OCI-LY7 (cell line): ENCODE results near the gene FANCB. TPM values are rescaled to one million over a fixed set of nuclear protein-coding genes. Genes with fewer than 3 reads are reported as not detected.

Source experiments
- BruUV-seq: library from RNA; stranded (reverse); fragments of 400-500 nt; replicated peaks from 2 replicates; lab custom pipeline; 2021; lab: Mats Ljungman, UMichigan
- CTCF ChIA-PET: fragments of 300-600 bp; sonication (Branson Sonifier 250); formaldehyde crosslinking; loops from one replicate; lab custom pipeline; 2022; ENCODE audit warnings: antibody characterized with exemption; ENCODE audit not compliant: unreplicated experiment; lab: Charles Lee
- POLR2A ChIA-PET: fragments of 300-600 bp; sonication (Branson Sonifier 250); formaldehyde crosslinking; loops from one replicate; lab custom pipeline; 2022; ENCODE audit warnings: antibody characterized with exemption; lab: Charles Lee
- DNase-seq: peaks from one replicate; pipeline ENCODE4 v3.0.0-alpha.2; 2015; ENCODE audit warnings: low spot score
- H2AFZ ChIP-seq: fragments of 200-600 bp; sonication (generic), shearing (Covaris generic); 2 replicates; pipeline ENCODE4 v1.6.1; 2014; ENCODE audit warnings: mild to moderate bottlenecking, antibody characterized with exemption, low read length, moderate library complexity
- H3K27ac ChIP-seq: fragments of 200-600 bp; sonication (generic); 2 replicates; pipeline ENCODE4 v1.5.1; 2014; ENCODE audit warnings: mixed run types, low read depth, mild to moderate bottlenecking, moderate library complexity, low read length, inconsistent platforms; ENCODE audit not compliant: poor library complexity, severe bottlenecking
- H3K36me3 ChIP-seq: fragments of 200-600 bp; sonication (generic); 2 replicates; pipeline ENCODE4 v1.6.1; 2014; ENCODE audit warnings: mild to moderate bottlenecking, antibody characterized with exemption, low read length, moderate library complexity, mixed read lengths; ENCODE audit not compliant: insufficient read depth
- H3K4me1 ChIP-seq: fragments of 200-600 bp; sonication (generic); 2 replicates; pipeline ENCODE4 v1.5.1; 2014; ENCODE audit warnings: mild to moderate bottlenecking, low read length; ENCODE audit not compliant: insufficient read depth, poor library complexity, severe bottlenecking
- H3K4me2 ChIP-seq: fragments of 200-600 bp; sonication (generic); 2 replicates; pipeline ENCODE4 v1.6.1; 2014; ENCODE audit warnings: mild to moderate bottlenecking, low read length
- H3K4me3 ChIP-seq: fragments of 200-600 bp; sonication (generic); 2 replicates; pipeline ENCODE4 v1.5.1; 2014; ENCODE audit warnings: mild to moderate bottlenecking, low read depth, low read length; ENCODE audit not compliant: poor library complexity, severe bottlenecking
- H3K79me2 ChIP-seq: fragments of 200-600 bp; sonication (generic); 2 replicates; pipeline ENCODE4 v1.6.1; 2016; ENCODE audit warnings: low read depth, mild to moderate bottlenecking, low read length, moderate library complexity, mixed read lengths; ENCODE audit not compliant: insufficient read depth
- H3K9me2 ChIP-seq: fragments of 200-600 bp; sonication (generic); 2 replicates; pipeline ENCODE4 v1.6.1; 2016; ENCODE audit warnings: mild to moderate bottlenecking, low read length, mixed read lengths; ENCODE audit not compliant: insufficient read depth
- H3K9me3 ChIP-seq: fragments of 200-600 bp; sonication (generic); 2 replicates; pipeline ENCODE4 v1.6.1; 2014; ENCODE audit warnings: mild to moderate bottlenecking, mixed run types, low read length, mixed read lengths
- H4K20me1 ChIP-seq: fragments of 200-600 bp; sonication (generic); 2 replicates; pipeline ENCODE4 v1.6.1; 2014; ENCODE audit warnings: mild to moderate bottlenecking, antibody characterized with exemption, low read length, moderate library complexity, mixed read lengths; ENCODE audit not compliant: insufficient read depth
- EZH2phosphoT487 ChIP-seq: fragments of 200-600 bp; sonication (generic); IDR thresholded peaks from 2 replicates; pipeline ENCODE4 v1.6.1; 2018; ENCODE audit warnings: low read depth, borderline replicate concordance, mild to moderate bottlenecking, mixed run types, antibody characterized with exemption, low read length, moderate library complexity, mixed read lengths
- intact Hi-C: fragments of 100-400 bp; cut with micrococcal nuclease; formaldehyde crosslinking; loops from one replicate; pipeline ENCODE4 v1.10.0; 2022; ENCODE audit not compliant: unreplicated experiment
- total RNA-seq, 2 experiments: library from RNA; depleted of rRNA in 1 of 2; stranded (reverse); fragments of >200 nt in 1 of 2; shearing (Covaris generic) in 1 of 2; gene quantifications; 2 replicates each; pipeline ENCODE4 v1.2.3, GENCODE V29; 2014 to 2022
- TF ChIP-seq, protein P1 (sequence below): fragments of 200-600 bp; sonication (generic); conservative IDR thresholded peaks from 2 replicates; pipeline ENCODE4 v1.5.1; 2014; ENCODE audit warnings: mild to moderate bottlenecking, antibody characterized with exemption, low read length, moderate library complexity, mixed read lengths

FANCB gene
- total RNA-seq, 2 experiments from 2014 or later, result 15.2 to 23.7 TPM

DNA sequence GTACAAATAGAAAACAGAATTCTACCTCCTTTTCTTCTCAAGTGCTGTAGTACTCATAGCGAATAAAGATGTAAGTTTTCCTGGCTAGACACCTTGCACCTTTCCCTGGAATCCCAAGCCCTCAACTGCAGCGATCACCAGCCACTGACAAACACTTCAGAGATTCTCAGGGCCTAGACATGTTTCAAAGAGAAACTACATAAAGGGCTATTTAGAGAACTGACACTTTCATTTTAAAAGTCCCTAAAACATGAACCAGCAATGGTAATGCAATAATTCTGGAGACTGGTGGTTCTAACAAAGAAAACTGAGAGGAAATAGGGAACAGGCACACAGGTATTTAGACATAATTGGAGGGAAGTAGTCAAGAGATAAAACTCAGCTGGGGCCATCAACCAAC, 35.7 kb downstream of the FANCB start:
- no peak for DNase-seq
- Histone ChIP-seq H3K4me1 (no peaks in the 10 kb centered on the region), H3K4me3 (no peak overlapping the region), H3K4me2 (no peak overlapping the region), H2AFZ (no peak overlapping the region), H3K79me2 (no peaks in the 10 kb centered on the region), H3K36me3 (peaks cover 62% of the 10 kb centered on the region), H4K20me1 (no peaks in the 10 kb centered on the region), H3K27ac (no peak overlapping the region), H3K9me3 (no peaks in the 10 kb centered on the region), H3K9me2 (no peaks in the 10 kb centered on the region)
- ChIA-PET CTCF (no interaction called here), POLR2A (no interaction called here)
- BruUV-seq, result no TSS peak
- intact Hi-C loops, result no loop called here
- TF ChIP-seq, protein P1, sequence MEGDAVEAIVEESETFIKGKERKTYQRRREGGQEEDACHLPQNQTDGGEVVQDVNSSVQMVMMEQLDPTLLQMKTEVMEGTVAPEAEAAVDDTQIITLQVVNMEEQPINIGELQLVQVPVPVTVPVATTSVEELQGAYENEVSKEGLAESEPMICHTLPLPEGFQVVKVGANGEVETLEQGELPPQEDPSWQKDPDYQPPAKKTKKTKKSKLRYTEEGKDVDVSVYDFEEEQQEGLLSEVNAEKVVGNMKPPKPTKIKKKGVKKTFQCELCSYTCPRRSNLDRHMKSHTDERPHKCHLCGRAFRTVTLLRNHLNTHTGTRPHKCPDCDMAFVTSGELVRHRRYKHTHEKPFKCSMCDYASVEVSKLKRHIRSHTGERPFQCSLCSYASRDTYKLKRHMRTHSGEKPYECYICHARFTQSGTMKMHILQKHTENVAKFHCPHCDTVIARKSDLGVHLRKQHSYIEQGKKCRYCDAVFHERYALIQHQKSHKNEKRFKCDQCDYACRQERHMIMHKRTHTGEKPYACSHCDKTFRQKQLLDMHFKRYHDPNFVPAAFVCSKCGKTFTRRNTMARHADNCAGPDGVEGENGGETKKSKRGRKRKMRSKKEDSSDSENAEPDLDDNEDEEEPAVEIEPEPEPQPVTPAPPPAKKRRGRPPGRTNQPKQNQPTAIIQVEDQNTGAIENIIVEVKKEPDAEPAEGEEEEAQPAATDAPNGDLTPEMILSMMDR, result no peak
- no peak for TF ChIP-seq EZH2phosphoT487

DNA sequence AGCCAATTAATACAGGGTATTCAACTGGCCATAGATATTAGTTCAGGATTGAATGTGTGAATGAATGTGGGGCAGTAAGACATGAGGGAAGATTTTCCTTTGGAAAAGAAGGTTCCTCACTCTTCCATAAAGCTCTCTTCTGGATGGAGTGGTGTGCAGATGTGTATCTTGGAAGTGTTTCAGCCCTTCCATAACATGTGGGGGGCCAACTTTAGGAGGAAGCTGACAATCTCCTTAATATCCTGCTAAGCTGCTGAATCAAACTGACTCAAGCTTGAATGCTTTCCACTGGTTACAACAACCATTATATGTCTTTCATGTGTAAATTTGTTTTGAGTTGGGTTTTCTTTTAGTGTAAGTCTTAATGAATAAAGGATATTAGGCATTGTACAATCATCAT, 40.3 kb downstream of the FANCB start:
- no TSS peak for BruUV-seq
- H3K9me2 ChIP-seq, result no peaks in the 10 kb centered on the region
- no peaks in the 10 kb centered on the region for H4K20me1 ChIP-seq
- no peak for TF ChIP-seq EZH2phosphoT487
- TF ChIP-seq, protein P1, result no peak
- intact Hi-C loops, result no loop called here
- no peaks in the 10 kb centered on the region for H3K79me2 ChIP-seq
- H3K4me1 ChIP-seq, result no peaks in the 10 kb centered on the region
- H2AFZ ChIP-seq, result no peak overlapping the region
- no peak overlapping the region for H3K4me3 ChIP-seq
- POLR2A ChIA-PET, result interaction anchor here (0.6 kb wide), 1 partner anchor 62 kb away, joined by 5 read pairs; no protein-coding TSS in a partner anchor
- H3K4me2 ChIP-seq, result no peak overlapping the region
- no peak for DNase-seq
- CTCF ChIA-PET, result no interaction called here
- peaks cover 31% of the 10 kb centered on the region for H3K36me3 ChIP-seq
- H3K9me3 ChIP-seq, result no peaks in the 10 kb centered on the region
- no peak overlapping the region for H3K27ac ChIP-seq

DNA sequence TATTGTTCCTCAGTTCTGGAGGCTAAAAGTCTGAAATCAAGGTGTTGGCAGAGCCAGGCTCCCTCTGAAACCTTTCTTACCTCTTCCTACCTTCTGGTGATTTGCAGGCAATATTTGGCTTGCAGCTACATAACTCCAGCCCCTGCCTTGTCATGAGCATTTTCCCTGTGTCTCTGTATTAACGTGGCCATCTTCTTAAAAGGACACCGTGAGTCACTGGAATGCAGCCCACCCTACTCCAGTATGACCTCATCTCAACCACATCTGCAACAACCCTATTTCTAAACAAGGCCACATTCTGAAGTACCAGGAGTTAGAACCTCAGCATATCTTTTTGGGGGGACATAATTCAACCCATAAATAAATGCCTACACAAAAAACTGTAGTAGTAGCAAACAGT, 40.7 kb downstream of the FANCB start:
- Histone ChIP-seq H3K4me1 (no peaks in the 10 kb centered on the region), H4K20me1 (no peaks in the 10 kb centered on the region), H3K4me2 (no peak overlapping the region), H3K4me3 (no peak overlapping the region), H3K9me2 (no peaks in the 10 kb centered on the region), H3K79me2 (no peaks in the 10 kb centered on the region), H2AFZ (no peak overlapping the region), H3K27ac (no peak overlapping the region), H3K9me3 (no peaks in the 10 kb centered on the region), H3K36me3 (peaks cover 26% of the 10 kb centered on the region)
- ChIA-PET POLR2A (no interaction called here), CTCF (no interaction called here)
- BruUV-seq, result no TSS peak
- TF ChIP-seq, protein P1, result no peak
- TF ChIP-seq EZH2phosphoT487, result no peak
- DNase-seq, result no peak
- intact Hi-C loops, result no loop called here
